Measurements from ENCODE around the gene CENPF.
"Not testable (repeated sequence)": the region's sequence is repeated elsewhere in the genome, so short reads cannot be mapped to it uniquely, and the experiment has no call there.

CENPF gene

GRCh38 chr1:214576120-214576519 lies 26.9 kb upstream of the CENPF start:
- not testable (repeated sequence) for H3K4me1 ChIP-seq (ENCODE audit: control insufficient read depth in 2 of 2, insufficient read depth in 1 of 2, low read depth in 1 of 2, low read length in 2 of 2); H3K18ac ChIP-seq (ENCODE audit: low read length); H3K14ac ChIP-seq (ENCODE audit: low read length); H3K4ac ChIP-seq (ENCODE audit: low read length); H2BK120ac ChIP-seq (ENCODE audit: low read depth, low read length); H2AFZ ChIP-seq (ENCODE audit: low read length); H2BK12ac ChIP-seq (ENCODE audit: low read length); H3K4me2 ChIP-seq (ENCODE audit: insufficient read depth, low read length, poor library complexity, severe bottlenecking); H3K9ac ChIP-seq (ENCODE audit: low read depth, low read length, poor library complexity); H4K91ac ChIP-seq (ENCODE audit: low read depth, low read length, poor library complexity); H3K27me3 ChIP-seq (ENCODE audit: control insufficient read depth in 3 of 3, insufficient read depth in 3 of 3, low read depth in 1 of 3, low read length in 3 of 3); DNase-seq (ENCODE audit: low spot score); H3K36me3 ChIP-seq (replicated peaks in 1 of 2; ENCODE audit: control insufficient read depth in 2 of 2, insufficient read depth in 2 of 2, low read length in 2 of 2); H3K23ac ChIP-seq (ENCODE audit: low read depth, low read length, poor library complexity); H2BK5ac ChIP-seq (ENCODE audit: low read length); H3K9me3 ChIP-seq (replicated peaks in 1 of 2; ENCODE audit: control insufficient read depth in 2 of 2, insufficient read depth in 1 of 2, low read depth in 1 of 2, low read length in 2 of 2); H2BK15ac ChIP-seq (ENCODE audit: low read length); H3K79me1 ChIP-seq (ENCODE audit: low read depth, low read length); H4K8ac ChIP-seq (ENCODE audit: low read depth, low read length); H2AK5ac ChIP-seq (ENCODE audit: low read depth, low read length); H3K27ac ChIP-seq (replicated peaks; ENCODE audit: low read length); H3K4me3 ChIP-seq (ENCODE audit: low read length in 2 of 2)
- no CpG with 5 or more reads among the region's 3 CpGs for WGBS, 2 donors (ENCODE audit: extremely low coverage in 2 of 2, insufficient read length in 2 of 2, insufficient replicate concordance in 1 of 2)

GRCh38 chr1:214579183-214579582 lies 23.8 kb upstream of the CENPF start:
- no peak overlapping the region for H3K27ac ChIP-seq (replicated peaks; ENCODE audit: low read length)
- no peak overlapping the region for H3K23ac ChIP-seq (ENCODE audit: low read depth, low read length, poor library complexity)
- no peaks in the 10 kb centered on the region for H3K79me1 ChIP-seq (ENCODE audit: low read depth, low read length)
- no peak overlapping the region for H2AFZ ChIP-seq (ENCODE audit: low read length)
- H2BK5ac ChIP-seq (ENCODE audit: low read length), result no peak overlapping the region
- H3K9ac ChIP-seq (ENCODE audit: low read depth, low read length, poor library complexity), result no peak overlapping the region
- H2BK12ac ChIP-seq (ENCODE audit: low read length), result no peak overlapping the region
- no peak overlapping the region for H4K8ac ChIP-seq (ENCODE audit: low read depth, low read length)
- no peaks in the 10 kb centered on the region for H3K36me3 ChIP-seq (replicated peaks in 1 of 2; ENCODE audit: control insufficient read depth in 2 of 2, insufficient read depth in 2 of 2, low read length in 2 of 2)
- DNase-seq (ENCODE audit: low spot score), result no peak
- no peaks in the 10 kb centered on the region for H3K27me3 ChIP-seq (ENCODE audit: control insufficient read depth in 3 of 3, insufficient read depth in 3 of 3, low read depth in 1 of 3, low read length in 3 of 3)
- no peak overlapping the region for H3K14ac ChIP-seq (ENCODE audit: low read length)
- H3K18ac ChIP-seq (ENCODE audit: low read length), result no peak overlapping the region
- no peaks in the 10 kb centered on the region for H3K4me1 ChIP-seq (ENCODE audit: control insufficient read depth in 2 of 2, insufficient read depth in 1 of 2, low read depth in 1 of 2, low read length in 2 of 2)
- no peak overlapping the region for H3K4me2 ChIP-seq (ENCODE audit: insufficient read depth, low read length, poor library complexity, severe bottlenecking)
- no peak overlapping the region for H3K4ac ChIP-seq (ENCODE audit: low read length)
- no peak overlapping the region for H2BK15ac ChIP-seq (ENCODE audit: low read length)
- H2AK5ac ChIP-seq (ENCODE audit: low read depth, low read length), result no peak overlapping the region
- no peak overlapping the region for H2BK120ac ChIP-seq (ENCODE audit: low read depth, low read length)
- H4K91ac ChIP-seq (ENCODE audit: low read depth, low read length, poor library complexity), result no peak overlapping the region
- H3K4me3 ChIP-seq (ENCODE audit: low read length in 2 of 2), result no peak overlapping the region
- peaks cover 8 to 10% of the 10 kb centered on the region in 2 donors for H3K9me3 ChIP-seq (replicated peaks in 1 of 2; ENCODE audit: control insufficient read depth in 2 of 2, insufficient read depth in 1 of 2, low read depth in 1 of 2, low read length in 2 of 2)

- no CpG with 5 or more reads among the region's 2 CpGs for WGBS, 2 donors (ENCODE audit: extremely low coverage in 2 of 2, insufficient read length in 2 of 2, insufficient replicate concordance in 1 of 2)
Observed at GRCh38 chr1:214581785-214582184, 21.2 kb upstream of the CENPF start.

GRCh38 chr1:214582289-214582891 lies 20.6 kb upstream of the CENPF start:
- no CpG with 5 or more reads among the region's 7 CpGs for WGBS, 2 donors (ENCODE audit: extremely low coverage in 2 of 2, insufficient read length in 2 of 2, insufficient replicate concordance in 1 of 2)
- H3K14ac ChIP-seq (ENCODE audit: low read length), result no peak overlapping the region
- H3K27ac ChIP-seq (replicated peaks; ENCODE audit: low read length), result no peak overlapping the region
- peak overlapping the region; percentile 80 for H3K23ac ChIP-seq (ENCODE audit: low read depth, low read length, poor library complexity)
- no peak overlapping the region for H2BK5ac ChIP-seq (ENCODE audit: low read length)
- H3K4ac ChIP-seq (ENCODE audit: low read length), result no peak overlapping the region
- no peak overlapping the region for H2AFZ ChIP-seq (ENCODE audit: low read length)
- no peak overlapping the region for H3K4me3 ChIP-seq (ENCODE audit: low read length in 2 of 2)
- no peaks in the 10 kb centered on the region for H3K4me1 ChIP-seq (ENCODE audit: control insufficient read depth in 2 of 2, insufficient read depth in 1 of 2, low read depth in 1 of 2, low read length in 2 of 2)
- no peak overlapping the region for H3K18ac ChIP-seq (ENCODE audit: low read length)
- DNase-seq (ENCODE audit: low spot score), result no peak
- no peak overlapping the region for H4K8ac ChIP-seq (ENCODE audit: low read depth, low read length)
- no peak overlapping the region for H3K9ac ChIP-seq (ENCODE audit: low read depth, low read length, poor library complexity)
- no peaks in the 10 kb centered on the region for H3K9me3 ChIP-seq (replicated peaks in 1 of 2; ENCODE audit: control insufficient read depth in 2 of 2, insufficient read depth in 1 of 2, low read depth in 1 of 2, low read length in 2 of 2)
- H3K79me1 ChIP-seq (ENCODE audit: low read depth, low read length), result no peaks in the 10 kb centered on the region
- H2AK5ac ChIP-seq (ENCODE audit: low read depth, low read length), result no peak overlapping the region
- H3K27me3 ChIP-seq (ENCODE audit: control insufficient read depth in 3 of 3, insufficient read depth in 3 of 3, low read depth in 1 of 3, low read length in 3 of 3), result no peaks in the 10 kb centered on the region
- no peak overlapping the region for H2BK12ac ChIP-seq (ENCODE audit: low read length)
- H4K91ac ChIP-seq (ENCODE audit: low read depth, low read length, poor library complexity), result no peak overlapping the region
- no peaks in the 10 kb centered on the region for H3K36me3 ChIP-seq (replicated peaks in 1 of 2; ENCODE audit: control insufficient read depth in 2 of 2, insufficient read depth in 2 of 2, low read length in 2 of 2)
- no peak overlapping the region for H3K4me2 ChIP-seq (ENCODE audit: insufficient read depth, low read length, poor library complexity, severe bottlenecking)
- H2BK120ac ChIP-seq (ENCODE audit: low read depth, low read length), result no peak overlapping the region
- H2BK15ac ChIP-seq (ENCODE audit: low read length), result no peak overlapping the region

More at GRCh38 chr1:214581785-214582184, 21.2 kb upstream of the CENPF start:
- Histone ChIP-seq H2BK12ac (ENCODE audit: low read length) (no peak overlapping the region), H3K36me3 (replicated peaks in 1 of 2; ENCODE audit: control insufficient read depth in 2 of 2, insufficient read depth in 2 of 2, low read length in 2 of 2) (no peaks in the 10 kb centered on the region), H3K4me3 (ENCODE audit: low read length in 2 of 2) (no peak overlapping the region), H3K9me3 (replicated peaks in 1 of 2; ENCODE audit: control insufficient read depth in 2 of 2, insufficient read depth in 1 of 2, low read depth in 1 of 2, low read length in 2 of 2) (peaks cover 1 to 5% of the 10 kb centered on the region in 2 donors), H4K8ac (ENCODE audit: low read depth, low read length) (no peak overlapping the region), H3K4me1 (ENCODE audit: control insufficient read depth in 2 of 2, insufficient read depth in 1 of 2, low read depth in 1 of 2, low read length in 2 of 2) (no peaks in the 10 kb centered on the region), H2BK15ac (ENCODE audit: low read length) (no peak overlapping the region), H2AFZ (ENCODE audit: low read length) (peak overlapping the region; percentile 6), H3K18ac (ENCODE audit: low read length) (no peak overlapping the region), H4K91ac (ENCODE audit: low read depth, low read length, poor library complexity) (no peak overlapping the region), H3K79me1 (ENCODE audit: low read depth, low read length) (no peaks in the 10 kb centered on the region), H3K4me2 (ENCODE audit: insufficient read depth, low read length, poor library complexity, severe bottlenecking) (no peak overlapping the region), H2BK5ac (ENCODE audit: low read length) (no peak overlapping the region), H3K23ac (ENCODE audit: low read depth, low read length, poor library complexity) (no peak overlapping the region), H3K27ac (replicated peaks; ENCODE audit: low read length) (no peak overlapping the region), H2AK5ac (ENCODE audit: low read depth, low read length) (no peak overlapping the region), H2BK120ac (ENCODE audit: low read depth, low read length) (no peak overlapping the region), H3K4ac (ENCODE audit: low read length) (no peak overlapping the region), H3K27me3 (ENCODE audit: control insufficient read depth in 3 of 3, insufficient read depth in 3 of 3, low read depth in 1 of 3, low read length in 3 of 3) (no peaks in the 10 kb centered on the region), H3K9ac (ENCODE audit: low read depth, low read length, poor library complexity) (no peak overlapping the region), H3K14ac (ENCODE audit: low read length) (no peak overlapping the region)
- no peak for DNase-seq (ENCODE audit: low spot score)

Data from neuronal stem cell (in vitro differentiated cells).